Breast epithelium (tissue), 4 donors: ENCODE measurements around the gene ARHGAP20. TPM values are rescaled to one million over a fixed set of nuclear protein-coding genes. Genes with fewer than 3 reads are reported as not detected.

Experiments
- DNase-seq, 2 donors: peaks; one replicate each; pipeline ENCODE4 v3.0.0-alpha.2; 2019; ENCODE audit warnings: low spot score in 2 of 2
- H3K27ac ChIP-seq, 2 donors: fragments of 200-600 bp; sonication (generic) in 1 of 2; one replicate each; pipeline ENCODE4 v1.5.1; 2016 to 2019; ENCODE audit warnings: mild to moderate bottlenecking in 1 of 2
- H3K27me3 ChIP-seq, 2 donors: fragments of 200-600 bp; sonication (generic) in 1 of 2; one replicate each; pipeline versions ENCODE4 v1.5.1 to v1.6.0; 2017 to 2019; ENCODE audit warnings: control low read depth in 1 of 2, mild to moderate bottlenecking in 1 of 2
- H3K36me3 ChIP-seq: fragments of 200-600 bp; one replicate; pipeline ENCODE4 v1.5.1; 2019
- H3K4me1 ChIP-seq, 2 donors: fragments of 200-600 bp; sonication (generic); one replicate each; pipeline ENCODE4 v1.5.1; 2016 to 2019; ENCODE audit warnings: control low read depth in 1 of 2
- H3K4me3 ChIP-seq, 3 donors: fragments of 200-600 bp; sonication (generic); 1 replicate in 2 of 3; 2 replicates in 1 of 3; pipeline ENCODE4 v1.5.1; 2016 to 2019; ENCODE audit warnings: mild to moderate bottlenecking in 3 of 3, moderate library complexity in 2 of 3
- H3K9me3 ChIP-seq, 2 donors: fragments of 200-600 bp; sonication (generic) in 1 of 2; one replicate each; pipeline ENCODE4 v1.5.1; 2016 to 2019; ENCODE audit warnings: control low read depth in 1 of 2
- CTCF ChIP-seq, 3 donors: fragments of 450-650 bp; IDR thresholded peaks; one replicate each; pipeline ENCODE4 v1.5.1; 2016 to 2017; ENCODE audit warnings: antibody characterized with exemption in 3 of 3, mild to moderate bottlenecking in 3 of 3, moderate library complexity in 3 of 3
- POLR2A ChIP-seq: fragments of 450-650 bp; IDR thresholded peaks from one replicate; pipeline ENCODE4 v1.6.1; 2016; ENCODE audit warnings: antibody characterized with exemption, mild to moderate bottlenecking, moderate library complexity
- POLR2AphosphoS5 ChIP-seq, 3 donors: sonication (generic); formaldehyde crosslinking; IDR thresholded peaks; one replicate each; pipeline ENCODE4 v1.6.1; 2017; ENCODE audit warnings: antibody characterized with exemption in 3 of 3
- intact Hi-C: fragments of 100-400 bp; cut with DNase I; formaldehyde crosslinking; loops from one replicate; pipeline ENCODE4 v1.15.1; 2023; ENCODE audit warnings: low total_unique reads
- total RNA-seq, 3 donors: library from RNA; depleted of rRNA; stranded (reverse); fragments of >200 nt; gene quantifications; one replicate each; pipeline ENCODE4 v1.1.0, GENCODE V29; 2016

ARHGAP20 gene
- total RNA-seq, 3 donors from 2014 or later: 5.4 to 34.6 (median 11.8) TPM

DNA sequence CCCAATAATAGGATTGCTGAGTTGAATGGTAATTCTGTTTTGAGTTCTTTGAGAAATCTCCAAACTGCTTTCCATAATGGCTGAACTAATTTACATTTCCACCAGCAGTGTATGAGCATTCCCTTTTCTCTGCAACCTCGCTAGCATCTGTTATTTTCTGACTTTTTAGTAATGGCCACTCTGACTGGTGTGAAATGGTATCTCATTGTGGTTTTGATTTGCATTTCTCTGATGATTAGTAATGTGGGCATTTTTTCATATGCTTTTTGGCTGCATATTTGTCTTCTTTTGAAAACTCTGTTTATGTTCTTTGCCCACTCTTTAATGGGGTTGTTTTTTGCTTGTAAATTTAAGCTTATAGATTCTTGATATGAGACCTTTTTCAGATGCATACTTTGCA, 185.1 kb downstream of the ARHGAP20 start:
- TF ChIP-seq CTCF (IDR thresholded peaks at IDR 0.05) (no peak), POLR2A (no peak), POLR2AphosphoS5 (IDR thresholded peaks at IDR 0.05) (no peak)
- Histone ChIP-seq H3K27ac (no peak overlapping the region), H3K4me1 (no peaks in the 10 kb centered on the region), H3K4me3 (no peak overlapping the region), H3K9me3 (no peaks in the 10 kb centered on the region), H3K36me3 (no peaks in the 10 kb centered on the region), H3K27me3 (no peaks in the 10 kb centered on the region)
- no peak for DNase-seq
- intact Hi-C loops: no loop called here
